HG02885 (cell line): Measurements from ENCODE around the gene DPP7.
A peak's percentile ranks its signal among the peaks of the same experiment; 100 is the strongest.
"Not testable (repeated sequence)": the region's sequence is repeated elsewhere in the genome, so short reads cannot be mapped to it uniquely, and the experiment has no call there.

Source experiments
- ATAC-seq: cut with Tn5 transposase; IDR thresholded peaks from one replicate; pipeline ENCODE4 v1.9.1; 2021; ENCODE audit warnings: mild to moderate bottlenecking; ENCODE audit not compliant: unreplicated experiment, poor library complexity

Gene DPP7

DNA sequence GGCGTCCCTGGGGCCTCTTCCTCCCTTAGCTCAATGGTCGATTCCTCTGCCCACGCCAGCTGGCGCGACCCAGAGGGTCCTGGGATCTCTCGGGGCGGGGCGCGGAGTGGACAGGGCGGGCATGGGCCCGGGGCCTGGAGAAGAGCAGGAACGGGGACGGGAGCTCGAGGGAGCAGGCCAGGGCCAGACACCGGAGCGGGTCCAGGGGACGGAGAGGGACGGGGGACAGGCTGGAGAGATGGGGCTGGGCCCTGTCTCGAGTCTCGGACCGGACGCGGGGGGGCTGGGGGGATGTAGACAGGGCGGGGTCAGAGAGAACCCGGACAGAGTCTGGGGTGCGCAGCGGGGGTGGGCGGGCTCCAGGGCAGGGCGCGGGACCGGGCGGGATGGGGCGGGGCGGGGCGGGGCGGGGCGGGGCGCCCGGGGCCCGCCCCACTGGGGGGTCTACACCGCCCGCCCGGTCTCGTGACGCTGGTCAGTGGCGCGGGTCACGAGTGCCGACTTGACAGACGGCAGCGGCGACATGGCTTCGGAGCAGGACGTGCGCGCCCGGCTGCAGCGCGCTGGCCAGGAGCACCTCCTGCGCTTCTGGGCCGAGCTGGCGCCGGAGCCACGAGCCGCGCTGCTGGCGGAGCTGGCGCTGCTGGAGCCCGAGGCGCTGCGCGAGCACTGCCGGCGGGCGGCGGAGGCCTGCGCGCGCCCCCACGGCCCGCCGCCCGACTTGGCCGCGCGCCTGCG lies 37.4 kb downstream of the DPP7 start, which contains the start of gene UAP1L1:
UAP1L1 (plus strand) TSS at position 508 of the 738 bp plus-strand sequence; CDS start at position 524, 16 bp downstream.
- ATAC-seq, result peak; percentile 65

DNA sequence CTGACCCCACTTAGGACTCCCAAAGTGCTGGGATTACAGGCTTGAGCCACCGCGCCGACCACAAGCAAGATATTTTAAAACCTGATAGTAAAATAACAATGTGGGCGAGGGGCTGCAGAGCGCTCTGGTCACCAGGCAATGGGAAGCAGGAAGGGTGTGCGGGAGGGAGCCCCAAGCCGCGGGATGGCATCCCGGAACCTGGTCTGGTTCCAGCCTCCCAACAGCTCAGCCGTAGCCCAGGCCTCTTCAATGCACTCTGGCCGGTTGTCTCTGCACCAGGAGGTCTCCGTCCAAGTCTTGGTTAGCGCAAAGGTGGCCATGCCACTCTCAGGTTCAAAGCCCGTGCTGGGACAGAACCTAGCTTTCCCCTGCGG lies 37.9 kb downstream of the DPP7 start:
- ATAC-seq, result peak; percentile 1

DNA sequence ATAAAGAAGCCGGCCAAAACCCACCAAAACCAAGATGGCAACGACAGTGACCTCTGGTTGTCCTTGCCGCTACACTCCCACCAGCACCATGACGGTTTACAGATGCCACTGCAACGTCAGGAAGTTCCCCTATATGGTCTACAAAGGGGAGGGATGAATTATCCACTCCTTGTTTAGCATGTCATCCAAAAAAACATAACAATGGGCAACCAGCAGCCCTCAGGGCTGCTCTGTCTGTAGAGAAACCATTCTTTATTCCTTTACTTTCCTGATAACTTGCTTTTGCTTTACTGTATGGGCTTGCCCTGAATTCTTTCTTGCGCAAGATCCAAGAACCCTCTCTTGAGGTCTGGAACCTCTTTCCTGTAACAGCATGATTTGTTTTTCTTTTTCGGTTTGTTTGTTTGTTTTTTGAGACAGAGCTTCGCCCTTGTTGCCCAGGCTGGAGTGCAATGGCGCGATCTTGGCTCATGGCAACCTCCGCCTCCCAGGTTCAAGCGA lies 39.2 kb downstream of the DPP7 start:
- ATAC-seq, result no peak

DNA sequence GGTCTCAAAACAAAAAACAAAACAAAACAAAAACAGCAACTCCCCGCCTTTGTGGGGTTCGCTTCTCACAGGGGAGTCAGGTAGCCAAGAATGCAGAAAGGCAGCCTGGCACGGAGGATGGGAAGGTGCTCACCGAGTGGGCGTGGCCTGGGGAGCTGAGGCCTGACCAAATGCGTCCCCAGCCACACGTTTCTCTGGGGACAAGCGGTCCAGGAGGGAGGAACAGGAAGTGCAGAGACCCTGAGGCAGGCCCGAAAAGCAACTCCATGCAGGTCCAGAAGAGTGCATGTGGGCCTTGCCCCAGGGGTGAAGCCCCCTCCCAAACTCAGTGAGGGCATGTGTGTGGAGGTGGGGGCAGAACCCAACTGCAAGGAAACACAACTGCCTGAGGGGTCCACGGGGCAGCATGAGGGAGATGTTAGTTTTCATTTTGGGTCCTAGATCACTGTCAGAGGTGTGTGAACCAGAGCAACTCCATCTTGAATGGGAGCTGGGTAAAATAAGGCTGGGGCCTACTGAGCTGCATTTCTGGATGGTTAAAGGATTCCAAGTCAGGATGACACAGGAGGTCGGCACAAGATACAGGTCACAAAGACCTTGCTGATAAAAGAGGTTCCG lies 39.8 kb downstream of the DPP7 start:
- no peak for ATAC-seq

DNA sequence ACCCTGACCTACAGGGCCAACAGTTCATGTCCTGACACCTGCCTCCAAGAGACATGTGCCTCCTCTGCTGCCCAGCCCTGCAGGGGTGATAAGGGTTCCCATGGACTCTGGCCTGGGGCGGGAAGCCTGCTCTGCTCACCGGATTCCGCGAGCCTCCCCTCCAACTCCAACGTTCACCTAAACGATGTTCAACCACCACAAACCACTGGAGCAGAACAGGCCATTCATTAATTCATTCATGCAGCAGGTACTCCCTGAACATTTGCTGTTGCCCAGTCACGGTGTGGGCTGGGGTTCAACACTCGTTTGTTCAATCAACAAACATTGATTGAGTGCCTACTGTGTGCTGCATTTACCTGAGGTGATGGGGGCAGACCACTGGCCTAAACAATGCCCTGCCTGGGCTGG lies 40.5 kb downstream of the DPP7 start:
- no peak for ATAC-seq

DNA sequence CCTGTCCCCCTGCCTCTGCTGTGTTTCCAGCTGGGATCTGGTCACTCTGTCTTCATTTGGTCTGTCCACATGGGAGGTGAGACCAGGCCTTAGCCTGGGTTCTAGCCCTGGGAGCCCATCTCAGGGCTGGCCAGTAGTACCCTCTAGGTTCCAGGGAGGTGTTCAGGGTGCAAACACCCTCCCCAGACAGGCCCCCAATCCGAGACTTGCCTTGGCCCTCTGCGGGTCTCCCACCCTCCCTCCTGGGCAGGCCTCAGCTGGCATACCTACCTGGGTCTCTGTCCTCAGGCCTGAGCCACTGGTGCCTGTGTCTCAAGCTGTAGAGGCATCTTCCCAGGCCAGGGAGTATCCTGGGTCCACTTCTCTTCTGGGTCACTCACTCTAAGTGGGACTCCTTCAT lies 43.3 kb downstream of the DPP7 start:
- ATAC-seq, result no peak

DNA sequence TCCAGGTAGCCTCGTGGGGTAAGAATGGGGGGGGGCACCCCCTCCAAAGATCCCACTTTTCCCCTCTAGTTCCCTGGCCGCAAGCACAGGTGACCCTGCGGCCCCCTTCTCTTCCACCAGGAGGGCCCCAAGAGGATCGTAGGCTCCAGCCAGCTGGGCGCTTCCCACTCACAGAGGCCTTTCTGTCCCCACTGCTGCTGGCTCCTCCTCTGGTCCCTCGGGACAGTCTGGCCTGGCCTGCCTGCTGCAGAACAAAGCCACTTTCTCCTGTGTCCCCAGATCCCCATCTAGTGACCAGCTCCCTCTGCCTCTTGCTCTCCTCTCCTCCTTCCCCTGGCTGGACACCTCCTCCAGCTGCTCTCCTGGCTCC lies 43.6 kb downstream of the DPP7 start:
- ATAC-seq, result no peak

DNA sequence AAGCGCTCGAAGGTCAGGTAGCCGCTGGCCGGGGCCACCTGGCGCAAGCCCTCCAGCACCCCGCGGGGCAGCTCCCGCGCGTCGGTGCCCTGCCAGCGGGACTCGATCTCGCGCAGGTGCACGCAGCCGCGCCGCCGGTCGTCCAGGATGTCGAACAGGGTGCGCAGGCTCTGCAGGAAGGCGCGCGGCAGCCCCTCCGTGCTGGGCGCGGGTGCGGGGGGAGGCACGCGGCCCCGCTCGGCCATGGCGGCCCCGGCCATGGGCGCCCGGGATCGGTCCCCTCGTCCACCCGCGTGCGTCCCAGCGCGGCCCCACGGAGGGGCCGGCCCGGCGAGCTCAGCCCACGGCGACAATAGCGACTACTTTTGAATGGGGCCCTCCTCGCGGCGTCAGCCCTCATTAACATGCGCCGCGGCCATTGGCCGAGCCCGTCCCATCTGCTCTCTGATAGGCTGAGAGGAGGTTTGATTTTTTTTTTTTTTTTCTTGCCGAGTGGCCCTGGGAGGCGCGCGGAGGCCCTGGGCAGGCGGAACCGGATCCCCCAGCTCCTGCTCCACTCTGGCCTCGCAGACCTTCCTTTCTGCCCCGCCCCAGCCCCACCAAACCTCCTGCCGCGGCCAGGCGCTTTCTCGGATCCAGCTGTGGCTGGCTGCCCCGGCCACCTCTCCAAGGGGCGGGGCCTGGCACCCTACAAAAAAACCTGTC lies 44.2 kb downstream of the DPP7 start, which contains the start of gene SAPCD2:
SAPCD2 (minus strand) TSS at position 357 of the 705 bp plus-strand sequence; CDS start at position 260, 97 bp downstream.
- peak; percentile 75 for ATAC-seq

DNA sequence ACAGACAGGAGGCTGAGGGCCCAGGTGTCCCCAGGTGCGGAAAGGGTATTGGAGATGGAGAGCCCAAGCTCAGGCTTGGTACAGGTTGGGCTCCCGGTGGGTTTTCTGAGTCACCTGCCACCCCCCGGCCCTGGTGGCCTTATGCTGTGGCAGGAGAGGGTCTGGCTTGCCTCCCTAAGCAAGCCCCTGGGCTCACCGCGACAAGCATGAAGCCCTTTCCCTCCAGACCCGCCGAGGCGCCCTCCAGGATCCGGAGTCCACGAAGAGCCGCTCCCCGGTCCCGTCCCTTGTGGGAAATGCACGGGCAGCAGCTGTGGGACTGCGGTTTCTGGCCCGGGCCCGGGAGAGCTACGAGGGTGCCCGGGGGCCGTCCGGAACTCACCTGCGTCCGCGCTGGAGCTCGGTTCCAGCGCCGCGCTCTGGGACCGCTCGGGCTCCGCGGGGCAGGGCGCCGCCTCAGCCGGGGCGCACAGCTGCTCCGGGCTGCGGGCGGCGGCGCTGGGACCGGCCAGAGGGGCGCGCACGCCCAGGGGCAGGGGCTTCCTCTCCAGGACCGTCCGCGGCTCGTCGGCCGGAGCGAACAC lies 44.9 kb downstream of the DPP7 start:
- peak; percentile 13 for ATAC-seq

DNA sequence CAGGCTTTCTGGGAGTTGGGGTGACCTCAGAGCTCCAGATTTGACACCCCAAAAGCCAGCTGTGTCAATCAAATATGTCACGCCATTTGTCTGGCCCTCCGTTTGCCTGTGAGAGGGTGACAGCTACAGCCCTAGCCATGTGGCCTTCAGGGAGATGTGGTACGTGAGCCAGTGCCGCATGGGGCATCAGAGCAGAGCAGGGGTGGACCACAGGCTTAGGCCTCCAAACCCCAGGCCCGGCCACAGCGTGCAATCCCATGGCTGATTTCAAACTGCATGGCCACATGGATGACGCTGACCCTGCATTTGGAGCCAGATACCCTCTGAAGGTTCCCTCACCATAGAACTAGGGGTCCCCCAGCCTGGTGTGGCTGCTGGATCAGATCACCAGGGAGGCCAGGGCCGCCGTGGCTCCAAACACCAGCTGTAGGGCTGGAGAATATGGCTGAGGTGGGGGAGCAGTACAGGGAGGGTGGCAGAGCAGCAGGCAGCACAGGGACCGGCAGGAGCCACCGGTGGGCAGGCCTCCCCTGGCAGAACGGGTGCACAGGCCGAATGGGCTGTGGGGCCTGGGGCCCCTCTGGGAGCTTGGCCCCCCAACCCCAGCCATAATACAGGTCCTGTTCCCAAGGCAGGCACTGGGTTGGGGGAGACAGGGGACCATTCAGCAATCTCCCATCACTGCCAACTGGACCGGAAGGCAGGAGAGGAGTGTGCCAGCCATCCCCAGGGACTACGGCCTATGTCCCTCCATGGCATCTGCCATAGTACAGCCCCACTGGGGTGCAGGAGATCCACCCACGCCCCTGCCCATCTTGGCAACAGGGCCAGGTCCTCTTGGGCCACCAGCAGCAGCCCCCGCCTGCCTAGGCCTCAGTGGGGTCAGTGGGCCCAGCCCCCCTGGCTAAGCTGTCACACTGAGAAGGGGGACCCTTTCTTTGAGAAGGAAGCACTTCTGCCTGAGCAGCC lies 45.7 kb downstream of the DPP7 start:
- ATAC-seq, result no peak

DNA sequence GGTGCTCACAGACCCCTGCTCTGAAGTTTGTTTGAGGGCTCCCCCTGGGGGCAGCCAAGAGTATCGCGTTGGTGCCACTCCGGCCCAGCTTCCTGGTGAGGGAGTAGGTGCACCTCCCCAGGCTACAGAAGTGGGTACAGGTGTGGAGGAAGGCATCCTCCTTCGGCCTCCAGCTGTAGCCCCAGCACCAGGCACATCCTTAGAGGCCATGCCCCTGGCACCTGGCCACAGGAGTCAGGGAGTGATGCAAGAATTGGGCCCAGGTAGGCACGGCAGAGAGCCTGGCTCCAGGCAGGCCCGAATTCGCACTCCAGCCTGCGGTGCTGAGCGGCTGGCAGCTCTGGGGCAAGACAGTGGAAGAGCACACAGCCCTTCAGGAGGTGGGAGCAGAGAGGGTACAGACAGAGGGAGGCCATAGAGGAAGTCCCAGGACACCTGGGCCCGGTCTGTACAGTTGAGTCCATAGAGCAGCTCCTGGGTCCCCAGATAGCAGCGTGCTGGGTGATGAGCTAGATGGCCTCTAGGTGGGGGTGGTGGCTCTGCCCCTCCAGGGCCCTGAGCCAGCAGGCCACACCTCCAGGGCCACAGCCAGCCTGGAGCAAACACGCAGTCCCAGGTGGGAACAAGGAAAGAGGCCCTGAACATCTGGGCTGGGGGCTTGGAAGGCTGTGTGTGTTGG lies 46.5 kb downstream of the DPP7 start:
- ATAC-seq, result no peak

DNA sequence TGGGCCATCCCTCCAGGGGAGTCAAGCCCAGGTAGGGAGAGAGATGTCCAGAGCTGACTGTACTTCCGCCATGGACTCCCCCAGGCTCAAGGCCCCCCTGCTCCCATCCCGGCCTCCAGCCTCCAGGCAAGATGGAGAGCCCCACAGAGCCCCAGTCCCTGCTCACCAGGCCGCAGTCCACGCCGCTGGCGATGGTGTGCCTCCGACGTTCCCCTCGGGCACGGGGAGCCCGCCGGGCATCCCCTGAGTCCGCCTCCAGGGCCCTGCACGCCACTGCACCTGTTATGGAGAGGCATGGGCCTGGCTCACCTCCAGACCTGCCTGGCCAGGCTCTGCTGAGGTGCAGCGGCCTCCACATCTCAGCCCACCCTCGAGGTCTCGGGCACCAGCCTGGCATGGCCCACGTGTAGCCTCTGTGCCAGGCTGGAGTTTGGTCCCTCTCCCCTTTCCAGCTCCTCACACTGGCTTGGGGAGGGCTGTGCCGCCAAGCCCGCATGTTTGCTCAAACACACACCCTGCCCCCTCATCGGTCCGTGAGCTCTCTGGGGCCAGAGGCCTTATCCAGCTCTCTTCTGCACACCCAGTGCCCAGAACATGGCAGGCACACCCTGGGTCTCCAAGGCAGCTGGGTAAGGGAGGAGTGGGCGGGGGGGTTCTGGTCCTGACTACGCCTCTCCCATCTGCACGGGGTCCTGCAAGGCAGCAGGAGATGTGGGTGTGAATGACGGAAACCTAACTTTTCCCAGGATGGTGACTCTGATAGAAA lies 48.3 kb downstream of the DPP7 start:
- no peak for ATAC-seq

DNA sequence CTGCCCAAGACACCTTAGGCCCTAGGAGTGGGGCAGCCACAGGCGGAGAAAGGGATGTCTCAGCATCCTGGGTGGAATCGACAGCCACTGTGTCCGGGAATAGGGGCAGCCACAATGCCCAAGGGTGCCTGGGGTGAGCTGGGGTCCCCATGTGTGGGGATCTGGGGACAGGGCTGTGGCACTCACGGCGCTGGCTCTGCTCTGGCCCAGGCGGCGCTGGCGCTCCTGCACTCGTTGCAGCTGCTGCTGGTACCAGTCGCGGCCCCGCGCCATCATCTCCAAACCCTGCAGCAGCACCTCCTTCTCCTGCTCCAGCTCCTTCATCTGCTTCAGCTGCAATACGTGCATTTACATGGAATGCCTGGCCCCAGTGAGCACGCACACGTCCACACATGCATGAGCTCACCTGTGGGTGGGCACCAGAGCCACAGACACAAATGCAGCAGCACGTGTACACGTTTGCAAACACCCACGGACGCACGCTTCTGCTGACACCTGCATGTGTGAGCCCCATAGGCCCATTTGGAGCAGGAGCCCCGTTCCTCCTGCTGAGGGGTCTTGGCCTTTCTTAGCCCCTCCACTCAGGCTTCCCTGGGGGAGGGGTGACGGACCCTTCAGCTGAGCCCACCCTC lies 49.1 kb downstream of the DPP7 start:
- ATAC-seq, result no peak

DNA sequence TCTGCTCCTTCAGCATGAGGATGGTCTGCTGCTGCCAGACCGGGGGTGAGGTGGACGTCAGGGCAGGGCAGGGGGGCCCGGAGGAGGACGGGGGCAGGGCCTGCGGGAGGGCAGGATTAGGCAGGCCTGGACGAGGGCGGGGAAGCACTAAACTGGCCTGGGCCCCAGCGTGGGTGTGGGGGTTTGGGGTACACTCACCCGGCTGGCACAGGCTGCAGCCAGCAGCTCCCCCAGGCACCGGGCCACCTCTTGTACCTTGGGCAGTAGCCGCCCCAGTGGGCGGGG lies 49.7 kb downstream of the DPP7 start:
- no peak for ATAC-seq

DNA sequence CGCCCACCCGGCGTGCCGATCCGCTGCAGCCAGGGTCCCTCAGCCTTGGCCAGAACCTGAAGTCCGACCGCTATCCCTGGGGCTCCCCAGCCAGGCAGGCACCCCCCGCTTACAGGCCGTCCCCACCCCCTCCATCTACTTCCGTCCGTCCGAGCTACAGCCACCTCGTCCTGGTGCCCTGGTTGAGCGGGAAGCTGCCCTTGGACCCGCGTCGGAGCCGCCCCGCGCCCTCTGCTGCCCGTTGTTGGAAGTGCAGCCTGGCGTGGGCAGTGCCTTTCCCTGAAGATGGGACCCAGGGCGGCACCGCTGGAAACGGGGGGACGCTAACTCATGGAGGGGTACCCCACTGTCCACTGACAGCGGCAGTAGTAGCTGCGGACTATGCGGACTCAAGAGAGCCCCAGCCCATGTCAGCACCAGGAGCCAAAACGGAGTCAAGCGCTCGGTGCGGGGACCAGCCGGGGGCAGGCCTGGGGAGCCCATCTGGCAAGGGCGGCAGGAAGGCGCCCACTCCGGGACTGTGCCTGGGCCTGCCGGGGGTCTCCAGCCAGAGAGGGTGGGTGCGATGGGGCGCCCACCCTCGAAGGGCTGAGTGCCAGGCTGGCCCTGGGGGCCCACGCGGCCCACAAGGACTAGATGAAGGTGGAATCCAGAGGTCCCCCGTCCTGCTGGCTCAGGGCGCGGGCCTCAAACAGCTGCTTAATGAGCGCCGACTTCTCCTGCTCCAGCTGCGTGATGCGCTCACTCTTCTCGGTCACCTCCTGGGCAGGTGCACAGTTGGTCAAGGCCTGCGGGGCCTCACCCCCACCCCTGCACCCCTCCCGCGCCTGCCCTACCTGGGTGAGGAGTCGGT lies 50.3 kb downstream of the DPP7 start:
- no peak for ATAC-seq

DNA sequence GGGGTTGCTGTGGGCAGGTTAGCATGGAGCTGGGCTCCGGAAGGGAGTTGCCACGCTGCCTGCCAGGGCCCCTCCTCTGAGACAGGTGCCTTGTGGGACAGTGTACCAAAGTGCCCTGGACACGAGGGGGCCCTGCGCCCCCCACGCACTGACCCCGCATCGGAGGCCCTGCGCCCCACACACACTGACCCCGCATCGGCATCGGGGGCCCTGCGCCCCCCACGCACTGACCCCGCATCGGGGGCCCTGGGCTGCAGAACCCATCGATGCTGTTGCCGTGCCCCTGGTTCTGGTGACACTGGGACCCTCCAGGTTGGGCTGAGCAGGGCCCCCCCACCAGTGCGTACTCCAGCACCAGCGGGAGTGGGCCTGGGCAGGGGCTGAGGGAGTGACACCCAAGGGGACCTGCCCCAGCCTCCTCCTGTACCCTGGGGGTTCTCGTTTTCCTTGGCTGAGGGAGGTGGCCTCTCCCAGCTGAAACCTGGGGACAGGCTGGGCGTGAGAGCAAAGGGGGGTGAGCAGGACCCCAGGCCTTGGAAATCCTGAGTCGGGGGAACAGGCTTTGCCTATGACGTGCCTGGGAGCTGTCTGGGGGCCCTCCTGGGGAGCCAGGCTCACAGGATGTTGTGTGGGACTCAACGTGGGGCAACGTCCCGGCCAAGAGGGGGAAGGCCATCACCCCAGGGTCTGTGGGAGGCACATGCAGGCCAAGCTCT lies 51.1 kb downstream of the DPP7 start:
- ATAC-seq, result no peak

DNA sequence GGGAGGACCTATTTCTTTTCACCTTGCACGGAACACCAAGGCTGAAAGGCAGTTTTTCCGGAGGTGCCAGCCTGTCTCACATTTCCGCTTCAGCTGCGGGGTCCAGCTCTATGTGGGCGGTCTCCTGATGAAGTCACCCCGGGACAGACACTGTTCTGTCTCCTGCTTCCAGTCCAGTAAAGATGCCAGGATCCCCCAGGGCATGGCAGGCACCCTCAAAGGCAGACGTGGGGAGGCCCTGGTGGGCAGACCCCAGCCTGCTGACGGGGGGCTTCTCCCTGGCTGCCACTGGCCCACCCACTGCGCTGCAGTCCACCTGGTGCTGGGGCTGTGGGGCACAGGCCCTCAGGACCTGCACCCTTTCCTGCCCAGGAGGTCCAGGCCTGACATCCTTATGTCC lies 51.7 kb downstream of the DPP7 start:
- ATAC-seq, result not testable (repeated sequence)
